ENCODE data around the gene CBX7. TPM values are rescaled to one million over a fixed set of nuclear protein-coding genes. Genes with fewer than 3 reads are reported as not detected.

CBX7 gene
- total RNA-seq, 1 experiment from 2014 or later = 1.7 TPM

DNA sequence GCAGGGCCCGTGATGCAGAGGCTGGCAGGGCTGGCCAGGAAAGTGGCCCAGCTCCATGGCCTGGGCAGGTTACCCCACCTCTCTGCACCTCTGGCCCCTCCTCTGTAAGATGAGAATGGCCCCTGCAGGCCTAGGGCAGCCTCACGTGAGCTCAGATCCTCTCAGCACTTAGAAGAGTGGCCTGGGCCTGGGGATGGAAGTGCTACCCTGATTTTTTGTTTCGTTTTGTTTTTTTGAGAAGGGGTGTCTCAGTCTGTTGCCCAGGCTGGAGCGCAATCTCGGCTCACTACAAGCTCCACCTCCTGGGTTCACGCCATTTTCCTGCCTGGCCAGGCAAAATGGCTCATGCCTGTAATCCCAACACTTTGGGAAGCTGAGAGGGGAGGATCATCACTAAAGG, 54.5 kb downstream of the CBX7 start:
- no peaks in the 10 kb centered on the region for H3K79me2 ChIP-seq (ENCODE audit: low read length)
- H3K9me3 ChIP-seq (ENCODE audit: low read length) = no peaks in the 10 kb centered on the region
- H3K27me3 ChIP-seq (ENCODE audit: low read length) = no peaks in the 10 kb centered on the region
- no peak for DNase-seq
- no peak overlapping the region for H3K27ac ChIP-seq (ENCODE audit: low read length)
- H3K4me3 ChIP-seq (ENCODE audit: low read length) = no peak overlapping the region
- H3K9me2 ChIP-seq (replicated peaks; ENCODE audit: insufficient read depth, low read length) = no peaks in the 10 kb centered on the region
- no peaks in the 10 kb centered on the region for H3K4me1 ChIP-seq (ENCODE audit: low read length)
- no peaks in the 10 kb centered on the region for H3K36me3 ChIP-seq (ENCODE audit: insufficient read depth, low read length)
- H3K9ac ChIP-seq (ENCODE audit: low read length) = no peak overlapping the region
- H3K4me2 ChIP-seq (ENCODE audit: low read depth, low read length, poor library complexity, severe bottlenecking) = no peak overlapping the region
- H2AFZ ChIP-seq (ENCODE audit: low read length) = no peak overlapping the region
- no peaks in the 10 kb centered on the region for H4K20me1 ChIP-seq (ENCODE audit: insufficient read depth, low read depth, low read length)

DNA sequence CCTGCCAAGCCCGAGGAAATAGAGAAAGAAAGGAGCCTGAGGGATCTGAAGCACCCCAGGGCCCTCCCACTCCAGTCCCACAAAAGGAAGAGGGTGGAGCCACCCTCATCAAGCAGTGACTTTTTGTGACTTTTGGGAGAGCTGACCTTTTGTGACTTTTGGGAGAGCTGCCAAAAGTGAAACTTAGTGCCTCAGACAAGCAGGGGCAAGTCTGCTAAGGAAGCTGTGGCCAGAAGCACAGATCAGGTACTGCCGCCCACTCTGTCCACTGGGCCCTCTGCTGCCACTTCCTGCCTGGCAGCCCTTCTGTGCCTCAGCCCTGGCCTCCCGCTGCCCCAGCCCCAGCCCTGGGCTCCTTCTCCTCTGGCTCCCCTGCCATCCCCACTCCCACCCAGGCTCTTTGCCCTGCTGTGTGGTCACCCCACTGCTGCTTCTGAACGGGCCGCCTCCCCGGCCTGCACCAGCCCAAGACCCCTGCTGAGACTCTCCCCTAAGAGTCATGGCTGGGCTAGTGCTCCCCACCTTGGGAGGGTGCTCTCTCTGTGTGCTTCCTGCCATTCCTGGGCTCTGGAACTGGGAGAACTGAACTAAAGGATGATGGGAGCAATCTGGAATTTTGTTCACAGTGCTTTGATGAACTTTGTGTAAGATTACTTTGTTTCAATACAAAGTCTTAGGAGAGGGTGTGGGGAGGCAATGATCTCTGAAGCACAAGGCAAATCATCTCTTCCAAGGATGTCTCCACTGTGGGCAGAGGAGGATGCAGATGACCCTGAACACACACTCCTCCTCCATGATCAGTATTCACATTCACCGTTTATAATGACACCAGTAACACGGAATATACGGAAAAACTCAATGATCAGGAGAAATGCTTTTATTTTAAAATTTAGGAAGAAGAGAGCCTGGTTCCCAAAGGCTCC, 55.1 kb downstream of the CBX7 start, which contains the start of gene APOBEC3H:
APOBEC3H (plus strand) TSS at position 147 of the 923 bp plus-strand sequence. CDS start 3,035 bp downstream, outside the sequence.
- DNase-seq = no peak
- H3K27ac ChIP-seq (ENCODE audit: low read length) = no peak within 1 kb of the TSS
- H3K4me3 ChIP-seq (ENCODE audit: low read length) = no peak within 1 kb of the TSS

GRCh38 chr22:39095971-39096370, 56.5 kb downstream of the CBX7 start:
- Histone ChIP-seq H2AFZ (ENCODE audit: low read length) (no peak overlapping the region), H3K9me3 (ENCODE audit: low read length) (no peaks in the 10 kb centered on the region), H3K4me1 (ENCODE audit: low read length) (no peaks in the 10 kb centered on the region), H3K27ac (ENCODE audit: low read length) (no peak overlapping the region), H3K27me3 (ENCODE audit: low read length) (no peaks in the 10 kb centered on the region), H3K79me2 (ENCODE audit: low read length) (no peaks in the 10 kb centered on the region), H3K4me3 (ENCODE audit: low read length) (no peak overlapping the region), H3K36me3 (ENCODE audit: insufficient read depth, low read length) (no peaks in the 10 kb centered on the region), H3K4me2 (ENCODE audit: low read depth, low read length, poor library complexity, severe bottlenecking) (no peak overlapping the region), H3K9me2 (replicated peaks; ENCODE audit: insufficient read depth, low read length) (no peaks in the 10 kb centered on the region), H3K9ac (ENCODE audit: low read length) (no peak overlapping the region), H4K20me1 (ENCODE audit: insufficient read depth, low read depth, low read length) (no peaks in the 10 kb centered on the region)
- DNase-seq = no peak

More for the DNA sequence above, 55.1 kb downstream of the CBX7 start, which contains the start of gene APOBEC3H:
- no peaks in the 10 kb centered on the region for H3K4me1 ChIP-seq (ENCODE audit: low read length)
- H2AFZ ChIP-seq (ENCODE audit: low read length) = no peak within 1 kb of the TSS
- no peaks in the 10 kb centered on the region for H3K36me3 ChIP-seq (ENCODE audit: insufficient read depth, low read length)
- H3K79me2 ChIP-seq (ENCODE audit: low read length) = no peaks in the 10 kb centered on the region
- no peak within 1 kb of the TSS for H3K4me2 ChIP-seq (ENCODE audit: low read depth, low read length, poor library complexity, severe bottlenecking)
- no peaks in the 10 kb centered on the region for H4K20me1 ChIP-seq (ENCODE audit: insufficient read depth, low read depth, low read length)
- H3K27me3 ChIP-seq (ENCODE audit: low read length) = no peaks in the 10 kb centered on the region
- no peak within 1 kb of the TSS for H3K9ac ChIP-seq (ENCODE audit: low read length)
- no peaks in the 10 kb centered on the region for H3K9me3 ChIP-seq (ENCODE audit: low read length)
- no peaks in the 10 kb centered on the region for H3K9me2 ChIP-seq (replicated peaks; ENCODE audit: insufficient read depth, low read length)

- no peaks in the 10 kb centered on the region for H3K36me3 ChIP-seq (ENCODE audit: insufficient read depth, low read length)
- no peak overlapping the region for H3K4me3 ChIP-seq (ENCODE audit: low read length)
- H3K9me2 ChIP-seq (replicated peaks; ENCODE audit: insufficient read depth, low read length) = no peaks in the 10 kb centered on the region
- no peaks in the 10 kb centered on the region for H4K20me1 ChIP-seq (ENCODE audit: insufficient read depth, low read depth, low read length)
- H3K4me1 ChIP-seq (ENCODE audit: low read length) = no peaks in the 10 kb centered on the region
- H2AFZ ChIP-seq (ENCODE audit: low read length) = no peak overlapping the region
- H3K9ac ChIP-seq (ENCODE audit: low read length) = no peak overlapping the region
- no peak for DNase-seq
- H3K4me2 ChIP-seq (ENCODE audit: low read depth, low read length, poor library complexity, severe bottlenecking) = no peak overlapping the region
- no peak overlapping the region for H3K27ac ChIP-seq (ENCODE audit: low read length)
- no peaks in the 10 kb centered on the region for H3K79me2 ChIP-seq (ENCODE audit: low read length)
- no peaks in the 10 kb centered on the region for H3K27me3 ChIP-seq (ENCODE audit: low read length)
- no peaks in the 10 kb centered on the region for H3K9me3 ChIP-seq (ENCODE audit: low read length)
Observed at GRCh38 chr22:39094717-39095389, 57.6 kb downstream of the CBX7 start.

GRCh38 chr22:39092111-39092862, 60.2 kb downstream of the CBX7 start:
- Histone ChIP-seq H3K36me3 (ENCODE audit: insufficient read depth, low read length) (no peaks in the 10 kb centered on the region), H3K4me3 (ENCODE audit: low read length) (no peak overlapping the region), H4K20me1 (ENCODE audit: insufficient read depth, low read depth, low read length) (no peaks in the 10 kb centered on the region), H3K4me1 (ENCODE audit: low read length) (no peaks in the 10 kb centered on the region), H3K9me3 (ENCODE audit: low read length) (no peaks in the 10 kb centered on the region), H3K27ac (ENCODE audit: low read length) (no peak overlapping the region), H3K9me2 (replicated peaks; ENCODE audit: insufficient read depth, low read length) (no peaks in the 10 kb centered on the region), H3K4me2 (ENCODE audit: low read depth, low read length, poor library complexity, severe bottlenecking) (no peak overlapping the region), H2AFZ (ENCODE audit: low read length) (no peak overlapping the region), H3K79me2 (ENCODE audit: low read length) (no peaks in the 10 kb centered on the region), H3K27me3 (ENCODE audit: low read length) (no peaks in the 10 kb centered on the region), H3K9ac (ENCODE audit: low read length) (no peak overlapping the region)
- DNase-seq = no peak

- Histone ChIP-seq H2AFZ (ENCODE audit: low read length) (no peak overlapping the region), H3K9ac (ENCODE audit: low read length) (no peak overlapping the region), H3K9me3 (ENCODE audit: low read length) (no peaks in the 10 kb centered on the region), H4K20me1 (ENCODE audit: insufficient read depth, low read depth, low read length) (no peaks in the 10 kb centered on the region), H3K9me2 (replicated peaks; ENCODE audit: insufficient read depth, low read length) (no peaks in the 10 kb centered on the region), H3K36me3 (ENCODE audit: insufficient read depth, low read length) (no peaks in the 10 kb centered on the region), H3K79me2 (ENCODE audit: low read length) (no peaks in the 10 kb centered on the region), H3K4me2 (ENCODE audit: low read depth, low read length, poor library complexity, severe bottlenecking) (no peak overlapping the region), H3K4me1 (ENCODE audit: low read length) (no peaks in the 10 kb centered on the region), H3K27me3 (ENCODE audit: low read length) (no peaks in the 10 kb centered on the region), H3K4me3 (ENCODE audit: low read length) (no peak overlapping the region), H3K27ac (ENCODE audit: low read length) (no peak overlapping the region)
- no peak for DNase-seq
Observed at GRCh38 chr22:39091126-39092081, 61.1 kb downstream of the CBX7 start.

DNA sequence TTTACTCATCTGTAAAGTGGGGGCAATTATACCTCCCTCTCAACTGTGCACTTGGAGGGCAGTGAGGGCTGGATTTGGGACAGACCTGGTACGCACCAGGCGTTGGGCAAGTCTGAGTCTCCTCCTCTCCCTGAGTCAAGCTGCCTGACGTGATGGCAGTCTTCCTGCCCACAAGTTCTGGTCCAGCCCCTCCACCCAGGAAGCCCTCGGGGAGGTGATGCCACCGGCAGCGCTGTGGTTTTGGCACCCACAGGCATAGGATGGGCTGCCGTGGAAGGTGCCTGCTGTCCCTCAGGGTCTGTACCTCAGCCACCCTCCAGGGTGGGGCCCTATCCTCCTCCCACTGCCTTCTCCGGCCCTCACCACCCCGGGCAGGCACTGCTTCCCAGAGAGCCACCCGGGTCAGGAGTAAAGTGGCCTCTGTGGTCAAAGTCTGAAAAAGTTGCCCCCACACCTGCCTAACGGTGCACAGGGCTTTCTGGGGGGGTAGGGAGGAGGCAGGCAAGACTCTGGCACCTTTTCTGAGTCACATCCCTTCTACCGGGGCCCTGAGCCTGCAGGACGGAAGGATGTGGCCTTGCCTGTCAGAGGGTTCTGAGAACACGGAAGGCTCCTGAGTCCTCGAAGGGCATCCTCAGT, 61.9 kb downstream of the CBX7 start:
- no peak overlapping the region for H3K4me2 ChIP-seq (ENCODE audit: low read depth, low read length, poor library complexity, severe bottlenecking)
- H2AFZ ChIP-seq (ENCODE audit: low read length) = no peak overlapping the region
- no peaks in the 10 kb centered on the region for H3K36me3 ChIP-seq (ENCODE audit: insufficient read depth, low read length)
- H3K4me3 ChIP-seq (ENCODE audit: low read length) = no peak overlapping the region
- H3K79me2 ChIP-seq (ENCODE audit: low read length) = no peaks in the 10 kb centered on the region
- no peaks in the 10 kb centered on the region for H4K20me1 ChIP-seq (ENCODE audit: insufficient read depth, low read depth, low read length)
- H3K27me3 ChIP-seq (ENCODE audit: low read length) = no peaks in the 10 kb centered on the region
- no peak overlapping the region for H3K9ac ChIP-seq (ENCODE audit: low read length)
- no peak overlapping the region for H3K27ac ChIP-seq (ENCODE audit: low read length)
- no peak for DNase-seq
- H3K4me1 ChIP-seq (ENCODE audit: low read length) = no peaks in the 10 kb centered on the region
- H3K9me3 ChIP-seq (ENCODE audit: low read length) = no peaks in the 10 kb centered on the region
- H3K9me2 ChIP-seq (replicated peaks; ENCODE audit: insufficient read depth, low read length) = no peaks in the 10 kb centered on the region
